ENCODE measurements around the gene USF3. TPM values are rescaled to one million over a fixed set of nuclear protein-coding genes. Genes with fewer than 3 reads are reported as not detected.

USF3 gene
- total RNA-seq, 1 experiment from 2014 or later = 13.5 TPM

- no peaks in the 10 kb centered on the region for H3K9me3 ChIP-seq (ENCODE audit: control insufficient read depth in 1 of 2, insufficient read depth in 1 of 2, low read depth in 1 of 2, low read length in 2 of 2)
- ATAC-seq = no peak
- no peaks in the 10 kb centered on the region for H3K4me1 ChIP-seq (ENCODE audit: control insufficient read depth in 1 of 2, insufficient read depth in 2 of 2, low read length in 2 of 2)
- TF ChIP-seq CBX3 (IDR thresholded peaks at IDR 0.05; ENCODE audit: low read depth) = no peak
- H3K36me3 ChIP-seq (ENCODE audit: control insufficient read depth in 1 of 2, insufficient read depth in 2 of 2, low read length in 2 of 2) = peaks cover 3 to 5% of the 10 kb centered on the region in 2 experiments; a peak in 2 of 4 replicates
- BruUV-seq (replicated peaks) = no TSS peak
- no peak overlapping the region for H3K9ac ChIP-seq (ENCODE audit: low read length)
- peaks cover 32% of the 10 kb centered on the region; the same call in 1 of the 2 replicates for H4K20me1 ChIP-seq (ENCODE audit: insufficient read depth)
- ChIA-PET POLR2A (no interaction called here), CTCF (interaction anchor here (0.9 to 1.1 kb wide), 2 partner anchors 8 to 15 kb away, joined by 3 read pairs; no protein-coding TSS in a partner anchor), RAD21 (ENCODE audit: low non-redundant PET in 1 of 2, low total read pairs in 2 of 2, uncharacterized antibody in 2 of 2, unreplicated experiment in 2 of 2) (no interaction called here)
- DNase-seq (ENCODE audit: low read depth, low spot score) = no peak
- intact Hi-C loops (cut with micrococcal nuclease) = no loop called here
- peaks cover 100% of the 10 kb centered on the region for H3K79me2 ChIP-seq (ENCODE audit: insufficient read depth, low read length)
- H3K27ac ChIP-seq (ENCODE audit: low read depth, low read length) = no peak overlapping the region
- H3K9me2 ChIP-seq (ENCODE audit: insufficient read depth) = no peaks in the 10 kb centered on the region
- H3K4me2 ChIP-seq (ENCODE audit: low read length) = no peak overlapping the region
- H3K27me3 ChIP-seq (ENCODE audit: insufficient read depth, low read length) = no peaks in the 10 kb centered on the region
- H2AFZ ChIP-seq (ENCODE audit: low read depth, low read length, poor library complexity, severe bottlenecking) = no peak overlapping the region
- no peak overlapping the region for H3K4me3 ChIP-seq (replicated peaks in 1 of 2; ENCODE audit: low read depth in 1 of 2, low read length in 2 of 2)
Observed at GRCh38 chr3:113730550-113730949, 34.1 kb upstream of the USF3 start.

- ATAC-seq = no peak
- peaks cover 3 to 10% of the 10 kb centered on the region in 2 experiments; a peak in 3 of 4 replicates for H3K36me3 ChIP-seq (ENCODE audit: control insufficient read depth in 1 of 2, insufficient read depth in 2 of 2, low read length in 2 of 2)
- no peak overlapping the region for H2AFZ ChIP-seq (ENCODE audit: low read depth, low read length, poor library complexity, severe bottlenecking)
- ChIA-PET POLR2A (no interaction called here), CTCF (no interaction called here), RAD21 (ENCODE audit: low non-redundant PET in 1 of 2, low total read pairs in 2 of 2, uncharacterized antibody in 2 of 2, unreplicated experiment in 2 of 2) (no interaction called here)
- TF ChIP-seq CTCF (IDR thresholded peaks at IDR 0.05 in 2 of 3, conservative IDR thresholded peaks at IDR 0.05 in 1 of 3; ENCODE audit: borderline replicate concordance in 1 of 3, insufficient read depth in 1 of 3, low read depth in 2 of 3, low read length in 2 of 3) = no peak
- no peak for TF ChIP-seq ZBTB33 (IDR thresholded peaks at IDR 0.05; ENCODE audit: extremely low read depth, insufficient replicate concordance, low read length)
- no peak for TF ChIP-seq REST (IDR thresholded peaks at IDR 0.05; ENCODE audit: low read depth)
- TF ChIP-seq POLR2A (IDR thresholded peaks at IDR 0.05; ENCODE audit: borderline replicate concordance, extremely low read depth, insufficient read depth, insufficient read length) = no peak
- no peaks in the 10 kb centered on the region for H3K27me3 ChIP-seq (ENCODE audit: insufficient read depth, low read length)
- no peak overlapping the region for H3K4me3 ChIP-seq (replicated peaks in 1 of 2; ENCODE audit: low read depth in 1 of 2, low read length in 2 of 2)
- intact Hi-C loops (cut with micrococcal nuclease) = no loop called here
- H3K9ac ChIP-seq (ENCODE audit: low read length) = no peak overlapping the region
- H3K9me3 ChIP-seq (ENCODE audit: control insufficient read depth in 1 of 2, insufficient read depth in 1 of 2, low read depth in 1 of 2, low read length in 2 of 2) = no peaks in the 10 kb centered on the region
- H3K79me2 ChIP-seq (ENCODE audit: insufficient read depth, low read length) = peaks cover 100% of the 10 kb centered on the region
- no peak for DNase-seq (ENCODE audit: low read depth, low spot score)
- H3K27ac ChIP-seq (ENCODE audit: low read depth, low read length) = no peak overlapping the region
- H3K9me2 ChIP-seq (ENCODE audit: insufficient read depth) = no peaks in the 10 kb centered on the region
- H3K4me2 ChIP-seq (ENCODE audit: low read length) = no peak overlapping the region
- H3K4me1 ChIP-seq (ENCODE audit: control insufficient read depth in 1 of 2, insufficient read depth in 2 of 2, low read length in 2 of 2) = no peaks in the 10 kb centered on the region
- peaks cover 42% of the 10 kb centered on the region; the same call in 1 of the 2 replicates for H4K20me1 ChIP-seq (ENCODE audit: insufficient read depth)
- no TSS peak for BruUV-seq (replicated peaks)
Observed at GRCh38 chr3:113728661-113729060, 32.2 kb upstream of the USF3 start.
